Stimulated activated naive CD8-positive, alpha-beta T cell treated with anti-CD3 and anti-CD28 coated beads, Interleukin-15, Interleukin-2, amounts not matched to agents 100 U/mL and 50 U/mL, for 24 hours (primary cell): ENCODE measurements around the gene MLLT6.
A peak's percentile ranks its signal among the peaks of the same experiment; 100 is the strongest.
"Not testable (repeated sequence)": the region's sequence is repeated elsewhere in the genome, so short reads cannot be mapped to it uniquely, and the experiment has no call there.

Experiments used
- ATAC-seq: fragments of 150-1000 bp; cut with Tn5 transposase; one replicate; pipeline ENCODE4 v1.10.0; 2021
- DNase-seq: peaks from one replicate; pipeline ENCODE4 v3.0.0; 2021

Gene MLLT6

GRCh38 chr17:38707678-38708351 lies 2.7 kb downstream of the MLLT6 start:
- ATAC-seq = no peak

DNA sequence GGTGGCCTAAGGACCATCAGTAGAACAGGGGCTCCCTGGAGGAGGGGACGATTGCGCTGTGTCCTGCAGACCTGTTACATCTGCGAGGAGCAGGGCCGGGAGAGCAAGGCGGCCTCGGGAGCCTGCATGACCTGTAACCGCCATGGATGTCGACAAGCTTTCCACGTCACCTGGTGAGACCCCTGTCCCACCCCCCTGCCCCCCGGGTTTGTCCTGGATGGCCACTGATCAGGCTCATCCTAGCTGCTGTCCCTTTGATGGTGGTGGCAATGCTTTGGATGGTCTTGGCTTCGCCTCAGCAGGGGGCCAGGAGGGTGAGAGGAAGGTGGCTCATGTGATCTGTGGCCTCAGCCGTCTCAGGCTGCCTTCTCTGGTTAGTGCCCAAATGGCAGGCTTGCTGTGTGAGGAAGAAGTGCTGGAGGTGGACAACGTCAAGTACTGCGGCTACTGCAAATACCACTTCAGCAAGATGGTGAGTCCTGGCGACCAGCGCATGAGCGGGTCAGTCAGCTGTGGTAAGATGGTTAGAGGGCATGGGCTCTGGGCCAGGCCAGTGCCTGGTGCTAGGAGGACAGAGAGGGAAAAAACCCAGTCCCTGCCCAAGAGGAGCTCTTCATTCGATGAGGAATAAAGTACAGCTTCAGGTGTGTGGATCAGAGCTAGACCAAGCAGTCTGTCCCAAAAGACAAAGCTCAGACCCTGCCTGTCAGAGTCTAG lies 4.2 kb downstream of the MLLT6 start:
- ATAC-seq (no peak), DNase-seq (no peak)

More at GRCh38 chr17:38707678-38708351, 2.7 kb downstream of the MLLT6 start:
- DNase-seq = no peak

DNA sequence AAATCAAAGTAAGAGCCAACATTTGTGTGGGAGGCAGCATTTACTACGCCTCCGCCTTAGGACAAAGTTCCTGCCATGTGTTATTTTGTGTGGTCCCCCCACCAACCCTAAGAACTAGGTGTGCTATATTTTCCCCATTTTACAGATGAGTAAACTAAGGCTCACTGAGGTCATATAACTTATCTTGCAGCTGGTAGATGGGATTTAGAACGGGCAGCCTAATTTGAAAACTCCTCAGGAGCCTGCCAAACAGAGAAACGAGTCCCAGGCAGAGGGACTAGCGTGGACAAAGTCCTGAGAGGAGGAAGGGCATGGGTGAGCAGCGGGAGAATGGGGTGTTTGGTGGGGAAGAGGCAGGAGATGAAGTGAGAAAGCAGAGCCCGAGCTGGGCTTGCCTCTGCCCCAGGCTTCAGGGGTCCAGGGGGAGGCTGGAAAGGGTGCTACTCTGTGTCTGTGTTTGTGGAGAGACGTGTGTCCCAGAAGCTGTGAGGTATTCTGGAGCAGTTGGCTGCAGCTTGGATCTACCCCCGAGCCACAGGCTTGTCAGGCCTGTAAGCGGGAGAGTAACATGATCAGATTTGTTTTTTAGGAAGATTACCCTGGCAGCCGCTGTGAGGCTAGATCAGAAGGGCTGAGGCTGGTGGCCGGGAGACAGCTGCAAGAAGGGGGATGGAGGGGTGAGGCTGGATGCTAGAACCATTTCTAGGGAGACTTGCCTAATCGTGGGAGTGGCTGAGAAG lies 5.0 kb downstream of the MLLT6 start:
- no peak for ATAC-seq

DNA sequence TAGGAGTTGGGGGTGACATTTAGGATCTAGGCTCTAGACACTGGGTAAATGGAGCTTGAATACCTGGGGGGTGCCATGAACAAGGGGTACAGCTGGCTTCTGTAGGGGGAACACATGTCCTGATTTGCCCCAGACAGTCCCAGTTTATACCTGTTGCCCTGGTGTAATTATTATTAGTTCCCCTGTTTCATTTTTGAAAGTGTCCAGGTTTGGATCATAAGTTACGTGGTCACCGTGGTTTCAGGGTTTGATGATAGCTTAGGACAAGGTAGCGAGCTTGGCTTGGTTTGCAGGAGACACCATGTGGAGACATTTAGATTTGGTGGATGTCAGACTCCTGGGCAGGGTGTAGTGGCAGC lies 5.5 kb downstream of the MLLT6 start:
- no peak for ATAC-seq
- DNase-seq = no peak

More for the DNA sequence above, 5.0 kb downstream of the MLLT6 start:
- DNase-seq = no peak

GRCh38 chr17:38710985-38711384 lies 5.9 kb downstream of the MLLT6 start:
- no peak for DNase-seq
- no peak for ATAC-seq

GRCh38 chr17:38711792-38712571 lies 6.9 kb downstream of the MLLT6 start:
- ATAC-seq (peak; percentile 26), DNase-seq (no peak)

GRCh38 chr17:38712593-38712992 lies 7.5 kb downstream of the MLLT6 start:
- DNase-seq (no peak), ATAC-seq (no peak)

DNA sequence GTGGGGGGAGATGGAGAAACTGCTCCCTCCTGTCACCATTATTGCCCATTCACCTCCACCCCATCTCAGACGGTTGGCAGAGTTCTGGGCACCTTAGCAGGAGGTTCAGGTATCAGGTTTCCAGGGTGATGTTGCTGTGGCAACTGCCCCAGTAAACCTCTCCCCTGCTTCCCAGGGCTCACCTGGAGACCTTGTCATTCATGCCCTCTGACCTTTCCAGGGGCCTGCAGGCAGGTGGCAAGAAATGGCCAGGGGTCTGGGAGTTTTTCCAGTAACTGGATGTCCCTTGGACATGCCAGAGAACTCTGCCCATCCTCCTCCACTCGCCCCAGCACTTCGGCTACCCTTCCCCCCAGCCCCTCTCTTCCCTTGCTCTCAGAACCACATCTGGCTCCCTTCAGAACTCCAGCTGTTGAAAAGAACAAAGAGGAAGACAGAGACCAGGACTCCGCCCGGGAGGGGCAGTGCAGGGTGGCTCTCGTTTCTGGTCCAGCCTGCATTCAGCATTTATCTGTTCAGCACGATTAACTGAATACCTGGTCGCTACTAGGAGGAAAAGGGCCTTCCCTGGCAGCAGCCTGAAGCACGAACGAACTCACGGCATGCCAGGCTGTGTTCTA lies 8.5 kb downstream of the MLLT6 start:
- ATAC-seq = no peak
- no peak for DNase-seq

DNA sequence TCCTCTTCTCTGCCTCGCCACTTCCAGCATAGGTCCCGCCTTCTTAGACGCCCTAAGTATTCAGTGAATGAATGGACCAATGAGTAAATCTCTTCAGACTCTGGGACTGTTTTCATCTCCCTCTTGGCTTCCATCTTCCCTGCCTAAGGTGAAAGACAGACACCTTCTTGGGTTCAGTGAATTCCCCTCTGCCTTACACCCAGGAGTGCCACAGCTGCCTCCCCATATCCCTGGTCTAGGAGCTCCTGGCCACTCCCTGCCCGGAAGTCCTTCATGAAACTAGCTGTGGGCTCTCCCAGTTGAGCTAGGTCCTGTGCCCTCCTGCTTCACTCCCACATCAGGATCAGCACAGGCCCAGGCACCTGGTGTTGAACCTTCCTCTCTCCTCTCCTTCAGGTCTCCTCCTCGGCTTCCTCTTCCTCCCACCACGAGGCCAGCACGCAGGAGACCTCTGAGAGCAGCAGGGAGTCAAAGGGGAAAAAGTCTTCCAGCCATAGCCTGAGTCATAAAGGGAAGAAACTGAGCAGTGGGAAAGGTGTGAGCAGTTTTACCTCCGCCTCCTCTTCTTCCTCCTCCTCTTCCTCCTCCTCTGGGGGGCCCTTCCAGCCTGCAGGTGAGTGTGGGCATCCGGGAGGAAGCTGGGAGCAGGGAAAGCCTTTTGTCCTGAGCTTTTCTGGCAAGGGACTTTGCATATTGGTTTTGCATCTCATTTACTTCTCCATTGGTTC lies 10.3 kb downstream of the MLLT6 start:
- ATAC-seq = peak; percentile 21
- no peak for DNase-seq

GRCh38 chr17:38716368-38717005 lies 11.4 kb downstream of the MLLT6 start:
- ATAC-seq (no peak), DNase-seq (no peak)

GRCh38 chr17:38717139-38717745 lies 12.2 kb downstream of the MLLT6 start:
- ATAC-seq (no peak), DNase-seq (no peak)

DNA sequence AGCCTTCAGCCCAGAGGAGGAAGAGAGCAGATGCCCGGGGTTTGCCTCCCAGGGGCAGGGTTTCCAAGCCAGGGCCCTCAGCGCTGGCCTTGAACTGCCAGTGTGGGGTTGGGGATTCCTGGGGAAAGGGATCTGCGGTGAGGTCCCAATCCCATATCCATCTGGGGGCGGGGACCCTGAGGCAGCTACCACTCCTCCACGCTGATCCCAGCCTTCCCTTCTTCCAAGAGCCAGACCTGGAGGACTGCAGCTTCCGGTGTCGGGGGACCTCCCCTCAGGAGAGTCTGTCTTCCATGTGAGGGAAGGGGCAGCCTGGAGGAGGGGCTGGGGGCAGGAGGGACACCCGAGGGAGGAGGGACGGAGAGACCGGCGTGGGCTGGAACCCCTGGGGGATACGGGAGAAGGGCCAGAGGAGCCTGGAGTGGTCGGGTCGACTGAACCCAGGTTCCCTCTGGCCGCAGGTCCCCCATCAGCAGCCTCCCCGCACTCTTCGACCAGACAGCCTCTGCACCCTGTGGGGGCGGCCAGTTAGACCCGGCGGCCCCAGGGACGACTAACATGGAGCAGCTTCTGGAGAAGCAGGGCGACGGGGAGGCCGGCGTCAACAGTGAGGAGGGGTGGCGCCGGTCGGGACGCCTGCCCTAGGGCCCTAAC lies 14.3 kb downstream of the MLLT6 start:
- DNase-seq (no peak), ATAC-seq (no peak)

GRCh38 chr17:38719943-38720641 lies 15.0 kb downstream of the MLLT6 start:
- DNase-seq = no peak
- no peak for ATAC-seq

DNA sequence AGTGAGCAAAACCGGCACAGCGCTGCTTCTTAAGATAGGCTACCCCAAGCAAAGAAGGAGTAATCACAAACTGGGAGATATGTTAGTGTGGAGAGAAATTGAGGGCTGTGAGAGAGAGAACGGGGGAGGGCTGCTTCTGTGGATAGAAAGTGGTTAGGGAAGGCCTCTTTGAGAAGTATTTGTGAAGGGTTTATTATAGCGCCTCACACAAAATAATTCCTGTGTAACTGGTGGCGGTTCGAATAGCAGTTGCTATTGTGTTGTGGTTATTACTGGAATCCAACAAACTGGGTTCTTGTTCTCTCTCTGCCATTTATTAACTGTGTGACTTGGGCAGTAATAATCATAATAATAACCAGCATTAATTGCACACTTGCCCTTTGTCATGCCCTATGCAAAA lies 15.9 kb downstream of the MLLT6 start:
- ATAC-seq = no peak
- no peak for DNase-seq

- no peak for ATAC-seq
- DNase-seq = no peak
Observed at GRCh38 chr17:38721802-38722201, 16.7 kb downstream of the MLLT6 start.

DNA sequence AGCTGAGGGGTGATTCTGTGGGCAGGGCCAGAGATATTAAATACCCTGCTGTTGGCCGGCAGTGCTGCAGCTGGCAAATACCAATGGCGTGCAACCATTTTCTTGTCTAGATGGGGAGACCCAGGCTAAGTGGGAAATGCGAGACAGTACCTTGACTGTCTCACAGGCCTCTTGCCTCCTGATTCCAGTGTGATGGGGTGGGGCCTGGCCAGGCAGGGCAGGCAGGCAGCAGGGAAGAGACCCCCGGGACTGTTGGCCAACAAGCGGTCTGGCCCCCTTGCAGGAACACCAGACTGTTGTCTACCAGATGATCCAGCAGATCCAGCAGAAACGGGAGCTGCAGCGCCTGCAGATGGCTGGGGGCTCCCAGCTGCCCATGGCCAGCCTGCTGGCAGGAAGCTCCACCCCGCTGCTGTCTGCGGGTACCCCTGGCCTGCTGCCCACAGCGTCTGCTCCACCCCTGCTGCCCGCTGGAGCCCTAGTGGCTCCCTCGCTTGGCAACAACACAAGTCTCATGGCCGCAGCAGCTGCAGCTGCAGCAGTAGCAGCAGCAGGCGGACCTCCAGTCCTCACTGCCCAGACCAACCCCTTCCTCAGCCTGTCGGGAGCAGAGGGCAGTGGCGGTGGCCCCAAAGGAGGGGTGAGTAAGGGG lies 19.4 kb downstream of the MLLT6 start:
- ATAC-seq (no peak), DNase-seq (no peak)

- ATAC-seq (no peak), DNase-seq (no peak)
Observed at GRCh38 chr17:38725066-38725465, 20.0 kb downstream of the MLLT6 start.

DNA sequence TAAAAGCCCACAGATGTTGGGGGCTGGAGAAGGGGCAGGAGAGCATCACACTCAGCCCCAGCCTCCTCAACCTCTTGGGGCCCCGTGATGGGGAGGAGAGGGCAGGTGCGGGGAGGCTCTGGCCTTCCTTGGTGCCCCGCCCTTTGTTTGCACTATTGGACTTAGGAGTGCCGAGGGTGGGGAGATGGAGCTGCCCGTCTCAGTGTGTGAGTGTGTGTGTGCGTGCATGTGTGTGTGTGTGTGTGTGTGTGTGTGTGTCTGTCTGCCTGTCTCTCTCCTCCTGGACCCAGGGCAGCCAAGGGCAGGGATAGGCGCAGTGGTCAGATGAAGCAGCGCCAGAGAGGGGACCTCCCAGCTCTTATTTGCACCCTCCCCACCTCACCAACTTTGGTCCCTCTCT lies 21.1 kb downstream of the MLLT6 start:
- not testable (repeated sequence) for ATAC-seq, DNase-seq

- DNase-seq (peak; percentile 79), ATAC-seq (peak; percentile 57)
Observed at GRCh38 chr17:38727736-38728135, 22.7 kb downstream of the MLLT6 start.
